B cell (primary cell): Measurements from ENCODE around the gene SST. TPM values are rescaled to one million over a fixed set of nuclear protein-coding genes. Genes with fewer than 3 reads are reported as not detected.

Source experiments
- ATAC-seq: fragments of 200-7000 bp; cut with Tn5 transposase; one replicate; pipeline ENCODE4 v1.10.0; 2021; ENCODE audit warnings: low read depth, mild to moderate bottlenecking, moderate number of reproducible peaks, moderate library complexity
- CTCF ChIA-PET: fragments of 350-600 bp; sonication (Branson Sonifier 250); formaldehyde crosslinking; loops from one replicate; lab custom pipeline; 2021; ENCODE audit warnings: antibody characterized with exemption, inconsistent platforms; lab: Charles Lee
- POLR2A ChIA-PET: fragments of 350-600 bp; sonication (Branson Sonifier 250); formaldehyde crosslinking; loops from one replicate; lab custom pipeline; 2021; ENCODE audit warnings: antibody characterized with exemption; lab: Charles Lee
- DNase-seq: peaks from one replicate; pipeline ENCODE4 v3.0.0; 2013
- H2AFZ ChIP-seq: 2 replicates; pipeline ENCODE4 v1.6.1; 2012; ENCODE audit warnings: mild to moderate bottlenecking, low read depth, low read length; ENCODE audit not compliant: insufficient read depth, poor library complexity, severe bottlenecking
- H3K27ac ChIP-seq, 2 donors: 1 replicate in 1 of 2; 2 replicates in 1 of 2; pipeline ENCODE4 v1.5.1; 2012 to 2013; ENCODE audit warnings: low read length in 2 of 2, mild to moderate bottlenecking in 2 of 2, moderate library complexity in 1 of 2
- H3K27me3 ChIP-seq, 4 experiments: fragments of 200-600 bp in 1 of 4; sonication (generic) in 1 of 4; replicated peaks in 1 of 4; 1 replicate in 2 of 4; 2 replicates in 2 of 4; pipeline versions ENCODE4 v1.6.1 to v1.7.0; 2013 to 2016; ENCODE audit warnings: low read length in 3 of 4, mild to moderate bottlenecking in 2 of 4, mixed read lengths in 1 of 4, moderate library complexity in 1 of 4; ENCODE audit not compliant: insufficient read depth in 4 of 4, control insufficient read depth in 3 of 4; ENCODE audit errors: control extremely low read depth in 1 of 4
- H3K36me3 ChIP-seq, 2 experiments: replicated peaks in 1 of 2; 1 replicate in 1 of 2; 2 replicates in 1 of 2; pipeline versions ENCODE4 v1.6.1 to v1.7.1; 2013; ENCODE audit warnings: low read length in 1 of 2; ENCODE audit not compliant: insufficient read depth in 2 of 2, control insufficient read depth in 1 of 2; ENCODE audit errors: control extremely low read depth in 1 of 2, extremely low read depth in 1 of 2
- H3K4me1 ChIP-seq, 2 donors: fragments of 200-600 bp in 1 of 2; sonication (generic) in 1 of 2; 1 replicate in 1 of 2; 2 replicates in 1 of 2; pipeline versions ENCODE4 v1.5.1 to v1.6.1; 2013 to 2017; ENCODE audit warnings: low read length in 2 of 2; ENCODE audit not compliant: control insufficient read depth in 2 of 2, insufficient read depth in 2 of 2
- H3K4me2 ChIP-seq: replicated peaks from 2 replicates; pipeline ENCODE3; 2012; ENCODE audit warnings: mild to moderate bottlenecking, low read depth, low read length; ENCODE audit not compliant: poor library complexity, severe bottlenecking
- H3K4me3 ChIP-seq, 5 experiments: fragments of 200-600 bp in 1 of 5; sonication (generic) in 1 of 5; 1 replicate in 3 of 5; 2 replicates in 2 of 5; pipeline versions ENCODE4 v1.5.1 to v1.7.0; 2011 to 2016; ENCODE audit warnings: low read length in 4 of 5, mild to moderate bottlenecking in 4 of 5, low read depth in 2 of 5, control low read depth in 1 of 5, moderate library complexity in 1 of 5; ENCODE audit not compliant: insufficient read depth in 1 of 5; ENCODE audit errors: control extremely low read depth in 1 of 5, extremely low read depth in 1 of 5
- H3K79me2 ChIP-seq: fragments of 200-600 bp; sonication (generic); one replicate; pipeline ENCODE4 v1.6.0; 2016; ENCODE audit warnings: low read length; ENCODE audit not compliant: control insufficient read depth, insufficient read depth
- H3K9ac ChIP-seq: fragments of 200-600 bp; sonication (generic); 2 replicates; pipeline ENCODE4 v1.6.1; 2017; ENCODE audit warnings: mild to moderate bottlenecking, low read length, moderate library complexity
- H3K9me3 ChIP-seq, 3 donors: one replicate each; pipeline versions ENCODE4 v1.6.1 to v1.7.1; 2013; ENCODE audit warnings: low read length in 2 of 3; ENCODE audit not compliant: control insufficient read depth in 2 of 3, insufficient read depth in 1 of 3; ENCODE audit errors: control extremely low read depth in 1 of 3
- H4K20me1 ChIP-seq: 2 replicates; pipeline ENCODE4 v1.6.0; 2012; ENCODE audit warnings: mild to moderate bottlenecking, low read length; ENCODE audit not compliant: insufficient read depth, control insufficient read depth, poor library complexity, severe bottlenecking
- H3K27ac Mint-ChIP-seq: one replicate; pipeline ENCODE4 v1.8.0; 2021; ENCODE audit warnings: mixed read lengths
- H3K27me3 Mint-ChIP-seq: one replicate; pipeline ENCODE4 v1.8.0; 2021; ENCODE audit warnings: mixed read lengths
- H3K4me1 Mint-ChIP-seq: one replicate; pipeline ENCODE4 v1.8.0; 2021; ENCODE audit warnings: mixed read lengths
- H3K4me3 Mint-ChIP-seq: one replicate; pipeline ENCODE4 v1.8.0; 2021; ENCODE audit warnings: mixed read lengths
- H3K9me3 Mint-ChIP-seq: one replicate; pipeline ENCODE4 v1.8.0; 2022; ENCODE audit warnings: mixed read lengths; ENCODE audit not compliant: insufficient read depth
- CTCF ChIP-seq: fragments of 200-600 bp; IDR thresholded peaks from one replicate; pipeline ENCODE4 v1.8.0; 2022; ENCODE audit warnings: antibody characterized with exemption, mild to moderate bottlenecking
- EZH2 ChIP-seq: IDR thresholded peaks from 2 replicates; pipeline ENCODE4 v1.6.1; 2012; ENCODE audit warnings: borderline replicate concordance, low read depth, mild to moderate bottlenecking, moderate library complexity, low read length; ENCODE audit not compliant: insufficient read depth, poor library complexity, severe bottlenecking
- WGBS: methylation state at CpG from one replicate; pipeline ENCODE4 v1.1.5; 2013; ENCODE audit warnings: missing lambda C conversion rate; ENCODE audit not compliant: insufficient coverage; 5-methylcytosine and 5-hydroxymethylcytosine counted together
- intact Hi-C: fragments of 100-400 bp; cut with micrococcal nuclease; formaldehyde crosslinking; loops from one replicate; pipeline ENCODE4 v1.10.0; 2022
- polyA plus RNA-seq: library from polyadenylated mRNA; depleted of rRNA; stranded (reverse); fragments of >200 nt; gene quantifications from 2 replicates; pipeline ENCODE4 v1.2.3, GENCODE V29; 2012
- total RNA-seq, 2 donors: library from RNA; stranded (reverse); fragments of 120-200 nt in 1 of 2; gene quantifications; 1 replicate in 1 of 2; 2 replicates in 1 of 2; pipeline versions ENCODE4 v1.2.3 to v1.2.4, GENCODE V29; 2013 to 2022

Gene SST
- total and polyA plus RNA-seq, 2 donors (not counting 1 experiment from before 2014, with no cell fraction given): not detected

GRCh38 chr3:187678726-187679268, 8.6 kb upstream of the SST start:
- H3K9me3 Mint-ChIP-seq: no peaks in the 10 kb centered on the region
- H4K20me1 ChIP-seq: no peaks in the 10 kb centered on the region
- H3K9me3 ChIP-seq: no peaks in the 10 kb centered on the region
- no peaks in the 10 kb centered on the region for H3K79me2 ChIP-seq
- H3K27me3 ChIP-seq: peaks cover 0 to 21% (median 13%) of the 10 kb centered on the region in 4 experiments
- H3K4me3 ChIP-seq: no peak overlapping the region
- WGBS: no CpG with 5 or more reads among the region's 5 CpGs
- no peak overlapping the region for H3K9ac ChIP-seq
- H3K4me1 Mint-ChIP-seq: peaks cover 1% of the 10 kb centered on the region
- no peak overlapping the region for H3K4me3 Mint-ChIP-seq
- no peaks in the 10 kb centered on the region for H3K4me1 ChIP-seq
- no peak overlapping the region for H2AFZ ChIP-seq
- peaks cover 53% of the 10 kb centered on the region for H3K27me3 Mint-ChIP-seq
- ChIA-PET CTCF (interaction anchor here (0.8 to 10.3 kb wide), 36 partner anchors 9 to 1363 kb away, joined by 3 to 479 read pairs (median 5); partner anchors contain the start of gene SST), POLR2A (interaction anchor here (0.7 kb wide), 1 partner anchor 68 kb away, joined by 3 read pairs; no protein-coding TSS in a partner anchor)
- H3K27ac Mint-ChIP-seq: no peak overlapping the region
- no peak overlapping the region for H3K27ac ChIP-seq
- H3K36me3 ChIP-seq: no peaks in the 10 kb centered on the region
- TF ChIP-seq EZH2 (no peak), CTCF (no peak)
- DNase-seq: peak; percentile 44
- no peak overlapping the region for H3K4me2 ChIP-seq
- no peak for ATAC-seq
- intact Hi-C loops: loop anchor here (1.0 kb wide), 2 partner anchors 36 to 62 kb away; no protein-coding TSS in a partner anchor

- no peak overlapping the region for H3K4me3 ChIP-seq
- H2AFZ ChIP-seq: no peak overlapping the region
- peaks cover 49% of the 10 kb centered on the region for H3K27me3 Mint-ChIP-seq
- H3K9me3 ChIP-seq: no peaks in the 10 kb centered on the region
- WGBS: 50% methylated on average over 1 of the region's 1 CpG
- ATAC-seq (no peak), DNase-seq (no peak)
- H3K4me2 ChIP-seq: no peak overlapping the region
- peaks cover 1% of the 10 kb centered on the region for H3K4me1 Mint-ChIP-seq
- peaks cover 0 to 28% (median 16%) of the 10 kb centered on the region in 4 experiments for H3K27me3 ChIP-seq
- no peak overlapping the region for H3K27ac ChIP-seq
- H3K36me3 ChIP-seq: no peaks in the 10 kb centered on the region
- POLR2A ChIA-PET: no interaction called here
- no peaks in the 10 kb centered on the region for H3K9me3 Mint-ChIP-seq
- intact Hi-C loops: no loop called here
- no peaks in the 10 kb centered on the region for H3K4me1 ChIP-seq
- H3K27ac Mint-ChIP-seq: no peak overlapping the region
- TF ChIP-seq EZH2: no peak
- no peak for TF ChIP-seq CTCF
- no peak overlapping the region for H3K4me3 Mint-ChIP-seq
- CTCF ChIA-PET: interaction anchor here (0.5 to 10.3 kb wide), 9 partner anchors 8 to 1277 kb away, joined by 3 to 479 read pairs (median 29); partner anchors contain the start of gene SST
- no peak overlapping the region for H3K9ac ChIP-seq
- H3K79me2 ChIP-seq: no peaks in the 10 kb centered on the region
- H4K20me1 ChIP-seq: no peaks in the 10 kb centered on the region
Measured at GRCh38 chr3:187677604-187678003, 7.4 kb upstream of the SST start.
